Immature natural killer cell (primary cell): ENCODE measurements around the gene CECR2. TPM values are rescaled to one million over a fixed set of nuclear protein-coding genes. Genes with fewer than 3 reads are reported as not detected.
"Not testable (repeated sequence)": the region's sequence is repeated elsewhere in the genome, so short reads cannot be mapped to it uniquely, and the experiment has no call there.

Experiments used
- DNase-seq, 3 donors: peaks; one replicate each; pipeline ENCODE4 v3.0.0; 2022; ENCODE audit warnings: mixed read lengths in 1 of 3
- H3K27ac Mint-ChIP-seq, 6 donors: one replicate each; pipeline ENCODE4 v1.8.0; 2020; ENCODE audit warnings: mixed read lengths in 6 of 6, mild to moderate bottlenecking in 5 of 6, inconsistent platforms in 4 of 6, moderate library complexity in 3 of 6
- H3K27me3 Mint-ChIP-seq, 3 donors: one replicate each; pipeline ENCODE4 v1.8.0; 2020 to 2021; ENCODE audit warnings: low read depth in 3 of 3, mild to moderate bottlenecking in 3 of 3, mixed read lengths in 3 of 3, moderate library complexity in 3 of 3, inconsistent platforms in 1 of 3
- H3K36me3 Mint-ChIP-seq, 3 donors: one replicate each; pipeline ENCODE4 v1.8.0; 2020; ENCODE audit warnings: mixed read lengths in 3 of 3, inconsistent platforms in 2 of 3, mild to moderate bottlenecking in 2 of 3
- H3K4me1 Mint-ChIP-seq, 2 donors: one replicate each; pipeline ENCODE4 v1.8.0; 2020; ENCODE audit warnings: inconsistent platforms in 2 of 2, mild to moderate bottlenecking in 2 of 2, mixed read lengths in 2 of 2, moderate library complexity in 1 of 2
- H3K4me3 Mint-ChIP-seq, 5 donors: one replicate each; pipeline ENCODE4 v1.8.0; 2020; ENCODE audit warnings: mild to moderate bottlenecking in 5 of 5, mixed read lengths in 5 of 5, inconsistent platforms in 3 of 5, moderate library complexity in 3 of 5
- H3K9me3 Mint-ChIP-seq, 6 donors: one replicate each; pipeline ENCODE4 v1.8.0; 2020; ENCODE audit warnings: mild to moderate bottlenecking in 6 of 6, mixed read lengths in 6 of 6, inconsistent platforms in 4 of 6, moderate library complexity in 3 of 6
- polyA plus RNA-seq, 3 donors: library from polyadenylated mRNA; unstranded; fragments of 300-500 nt; fragmentation: Illumina TruSeq; gene quantifications; one replicate each; pipeline ENCODE4 v1.2.3, GENCODE V29; 2021

The CECR2 gene
- polyA plus RNA-seq, 3 donors from 2014 or later, result not detected

GRCh38 chr22:17496841-17497240, 127.6 kb downstream of the CECR2 start:
- no peaks in the 10 kb centered on the region for H3K4me1 Mint-ChIP-seq
- H3K9me3 Mint-ChIP-seq, result no peaks in the 10 kb centered on the region
- H3K27me3 Mint-ChIP-seq, result peaks cover 2 to 3% (median 2%) of the 10 kb centered on the region in 3 donors
- DNase-seq, result no peak
- no peaks in the 10 kb centered on the region for H3K36me3 Mint-ChIP-seq
- no peak overlapping the region for H3K27ac Mint-ChIP-seq
- H3K4me3 Mint-ChIP-seq, result no peak overlapping the region

- Mint-ChIP-seq H3K4me3 (no peak overlapping the region), H3K9me3 (no peaks in the 10 kb centered on the region), H3K36me3 (no peaks in the 10 kb centered on the region), H3K27me3 (peaks cover 3 to 7% (median 4%) of the 10 kb centered on the region in 3 donors), H3K4me1 (no peaks in the 10 kb centered on the region), H3K27ac (no peak overlapping the region)
- peak; percentile 13 to 47 (median 32) for DNase-seq
Observed at GRCh38 chr22:17501679-17502285, 132.5 kb downstream of the CECR2 start.

- Mint-ChIP-seq H3K4me1 (no peaks in the 10 kb centered on the region), H3K4me3 (no peak overlapping the region), H3K36me3 (no peaks in the 10 kb centered on the region), H3K9me3 (no peaks in the 10 kb centered on the region), H3K27me3 (peaks cover 2 to 10% (median 6%) of the 10 kb centered on the region in 3 donors), H3K27ac (no peak overlapping the region)
- no peak for DNase-seq
Observed at GRCh38 chr22:17508110-17508509, 138.8 kb downstream of the CECR2 start.

DNA sequence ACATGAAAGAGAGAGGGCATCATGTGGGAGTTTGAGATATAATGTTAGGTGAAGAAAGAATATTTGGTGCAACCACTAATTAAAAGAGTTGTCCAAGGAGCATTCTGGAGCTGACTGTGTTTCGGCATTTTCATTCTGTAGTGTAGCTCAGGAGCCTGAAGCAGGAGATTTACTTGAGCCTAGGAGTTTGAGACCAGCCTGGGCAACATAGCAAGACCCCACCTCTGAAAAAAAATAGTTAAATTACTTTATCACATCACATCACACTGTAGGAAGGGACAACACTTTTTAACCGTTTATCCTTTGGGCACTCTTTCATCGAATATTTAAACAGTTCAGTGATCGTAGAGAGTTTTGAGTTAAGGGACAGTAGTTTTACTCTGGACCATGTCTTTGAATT, 143.7 kb downstream of the CECR2 start:
- Mint-ChIP-seq H3K4me3 (no peak overlapping the region), H3K27ac (no peak overlapping the region), H3K27me3 (peaks cover 4 to 7% (median 5%) of the 10 kb centered on the region in 3 donors), H3K9me3 (no peaks in the 10 kb centered on the region), H3K36me3 (no peaks in the 10 kb centered on the region), H3K4me1 (no peaks in the 10 kb centered on the region)
- DNase-seq, result no peak

- H3K4me3 Mint-ChIP-seq, result no peak overlapping the region
Observed at GRCh38 chr22:17513612-17514011, 144.4 kb downstream of the CECR2 start.

DNA sequence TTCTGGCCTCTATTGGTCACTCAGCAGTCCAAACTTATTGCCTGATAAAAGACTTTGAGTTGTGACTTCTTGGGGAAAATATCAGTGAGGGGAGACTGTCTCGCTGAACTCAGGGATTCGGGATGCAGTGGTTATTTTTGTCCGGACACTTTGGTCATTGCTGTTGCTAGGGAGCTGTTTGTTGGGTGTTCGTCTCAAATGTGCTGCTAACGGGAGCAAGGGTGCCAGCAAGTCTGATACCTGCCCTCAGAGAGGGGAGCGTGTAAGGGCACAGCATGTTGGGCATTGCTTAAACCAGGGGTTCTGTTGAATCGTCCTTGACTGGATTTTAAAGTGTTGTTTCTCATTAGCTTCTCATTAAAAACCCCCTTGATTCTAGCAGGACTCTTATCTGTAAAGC, 144.8 kb downstream of the CECR2 start:
- DNase-seq, result no peak
- Mint-ChIP-seq H3K27me3 (peaks cover 4 to 7% (median 6%) of the 10 kb centered on the region in 3 donors), H3K4me3 (no peak overlapping the region), H3K9me3 (no peaks in the 10 kb centered on the region), H3K27ac (no peak overlapping the region), H3K36me3 (no peaks in the 10 kb centered on the region), H3K4me1 (no peaks in the 10 kb centered on the region)

More at GRCh38 chr22:17513612-17514011, 144.4 kb downstream of the CECR2 start:
- Mint-ChIP-seq H3K27ac (no peak overlapping the region), H3K4me1 (no peaks in the 10 kb centered on the region), H3K9me3 (no peaks in the 10 kb centered on the region), H3K36me3 (no peaks in the 10 kb centered on the region), H3K27me3 (peaks cover 4 to 7% (median 6%) of the 10 kb centered on the region in 3 donors)
- DNase-seq, result no peak

DNA sequence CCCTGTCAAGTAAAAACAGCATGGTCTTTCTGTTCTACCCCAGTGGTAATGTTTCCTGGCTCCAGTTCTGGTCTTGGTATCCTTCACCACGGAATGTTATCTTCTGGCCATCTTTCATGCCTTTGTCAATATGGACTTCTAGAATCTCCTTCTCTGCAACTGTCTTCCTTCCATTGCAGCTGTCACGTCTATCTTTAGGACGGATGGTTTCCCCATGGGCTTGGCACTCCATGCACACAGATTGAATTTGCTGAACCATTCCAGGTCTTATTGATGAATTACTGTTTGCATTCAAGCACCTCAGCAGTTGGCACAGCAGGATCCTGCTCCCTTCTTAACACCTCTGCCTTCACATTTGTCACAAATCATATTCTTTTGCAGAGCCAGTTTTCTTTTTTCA, 149.1 kb downstream of the CECR2 start:
- Mint-ChIP-seq H3K36me3 (no peaks in the 10 kb centered on the region), H3K27me3 (peaks cover 5 to 8% (median 6%) of the 10 kb centered on the region in 3 donors), H3K4me3 (no peak overlapping the region), H3K4me1 (no peaks in the 10 kb centered on the region), H3K9me3 (no peaks in the 10 kb centered on the region), H3K27ac (no peak overlapping the region)
- no peak for DNase-seq

- H3K27me3 Mint-ChIP-seq, H3K4me1 Mint-ChIP-seq, DNase-seq, H3K4me3 Mint-ChIP-seq, H3K9me3 Mint-ChIP-seq, H3K36me3 Mint-ChIP-seq, H3K27ac Mint-ChIP-seq: not testable (repeated sequence)
Observed at GRCh38 chr22:17521971-17522370, 152.7 kb downstream of the CECR2 start.

- Mint-ChIP-seq H3K36me3 (no peaks in the 10 kb centered on the region), H3K4me1 (no peaks in the 10 kb centered on the region), H3K4me3 (no peak overlapping the region), H3K27ac (no peak overlapping the region), H3K9me3 (no peaks in the 10 kb centered on the region), H3K27me3 (peaks cover 1 to 11% (median 3%) of the 10 kb centered on the region in 3 donors)
- no peak for DNase-seq
Observed at GRCh38 chr22:17523925-17524324, 154.7 kb downstream of the CECR2 start.

DNA sequence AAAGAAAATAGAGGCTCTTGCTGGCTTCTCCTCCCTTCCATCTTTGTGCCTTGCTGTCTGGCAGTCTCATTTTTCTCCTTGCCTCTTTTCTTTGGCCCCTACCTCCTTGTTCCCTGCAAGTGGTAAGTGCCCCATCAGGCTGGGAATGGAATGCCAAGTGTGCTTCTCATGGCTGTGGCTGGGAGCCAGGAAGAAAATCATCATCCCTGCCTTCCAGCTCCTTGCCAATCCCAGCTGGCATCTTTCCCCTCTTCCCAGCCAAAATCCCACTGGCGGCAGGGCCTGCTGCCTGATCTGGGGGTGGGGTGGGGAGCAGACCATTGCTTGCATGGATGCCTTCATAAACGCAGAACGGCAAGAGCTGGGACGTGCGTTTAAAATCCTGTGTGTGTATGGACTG, 167.0 kb downstream of the CECR2 start:
- Mint-ChIP-seq H3K27ac (no peak overlapping the region), H3K4me3 (no peak overlapping the region), H3K9me3 (no peaks in the 10 kb centered on the region), H3K4me1 (no peaks in the 10 kb centered on the region), H3K27me3 (peaks cover 0 to 7% (median 4%) of the 10 kb centered on the region in 3 donors), H3K36me3 (no peaks in the 10 kb centered on the region)
- no peak for DNase-seq

DNA sequence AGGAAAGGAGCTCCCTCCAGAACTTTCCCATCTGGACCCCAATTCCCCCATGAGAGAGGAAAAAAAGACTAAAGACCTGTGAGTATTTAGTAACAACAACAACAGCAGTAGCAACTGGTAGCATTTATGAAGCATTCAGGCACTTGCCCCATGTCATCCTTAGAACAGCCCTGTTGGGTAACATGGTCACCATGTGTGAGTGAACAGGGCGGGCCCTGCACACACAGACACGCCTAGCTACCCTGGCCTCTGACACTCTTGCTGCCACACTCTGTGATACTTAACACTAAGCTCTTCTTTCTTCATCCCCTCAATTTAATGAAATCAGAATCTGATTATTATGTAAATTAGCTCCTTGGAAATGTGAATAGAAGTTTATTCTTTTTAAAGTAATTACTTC, 167.9 kb downstream of the CECR2 start:
- no peak overlapping the region for H3K4me3 Mint-ChIP-seq
- no peaks in the 10 kb centered on the region for H3K4me1 Mint-ChIP-seq
- no peaks in the 10 kb centered on the region for H3K36me3 Mint-ChIP-seq
- DNase-seq, result no peak
- H3K9me3 Mint-ChIP-seq, result no peaks in the 10 kb centered on the region
- H3K27me3 Mint-ChIP-seq, result peaks cover 0 to 7% (median 4%) of the 10 kb centered on the region in 3 donors
- no peak overlapping the region for H3K27ac Mint-ChIP-seq

DNA sequence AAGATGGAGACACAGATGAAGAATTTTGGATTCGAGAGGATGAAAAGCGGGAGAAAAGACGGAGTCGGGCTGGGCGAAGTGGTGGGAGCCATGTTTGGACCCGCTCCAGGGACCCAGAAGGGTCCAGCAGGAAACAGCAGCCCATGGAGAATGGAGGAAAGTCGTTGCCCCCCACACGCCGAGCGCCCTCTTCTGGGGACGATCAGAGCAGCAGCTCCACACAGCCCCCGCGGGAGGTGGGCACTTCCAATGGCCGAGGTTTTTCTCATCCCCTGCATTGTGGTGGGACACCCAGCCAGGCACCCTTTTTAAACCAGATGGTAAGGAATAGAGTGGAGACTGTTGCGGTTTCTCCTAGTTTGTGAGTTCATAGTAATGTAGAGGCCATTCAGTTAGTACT, 171.2 kb downstream of the CECR2 start:
- Mint-ChIP-seq H3K4me3 (no peak overlapping the region), H3K4me1 (no peaks in the 10 kb centered on the region), H3K27ac (no peak overlapping the region), H3K36me3 (no peaks in the 10 kb centered on the region), H3K27me3 (peaks cover 0 to 4% (median 3%) of the 10 kb centered on the region in 3 donors), H3K9me3 (no peaks in the 10 kb centered on the region)
- DNase-seq, result no peak

- Mint-ChIP-seq H3K9me3 (no peaks in the 10 kb centered on the region), H3K27ac (no peak overlapping the region), H3K4me3 (no peak overlapping the region), H3K27me3 (peaks cover 0 to 4% (median 3%) of the 10 kb centered on the region in 3 donors), H3K36me3 (no peaks in the 10 kb centered on the region), H3K4me1 (no peaks in the 10 kb centered on the region)
- DNase-seq, result no peak
Observed at GRCh38 chr22:17541476-17541875, 172.2 kb downstream of the CECR2 start.

GRCh38 chr22:17542452-17542851, 173.2 kb downstream of the CECR2 start:
- no peak overlapping the region for H3K27ac Mint-ChIP-seq
- H3K9me3 Mint-ChIP-seq, result no peaks in the 10 kb centered on the region
- no peak for DNase-seq
- no peak overlapping the region for H3K4me3 Mint-ChIP-seq
- H3K27me3 Mint-ChIP-seq, result peaks cover 0 to 4% (median 3%) of the 10 kb centered on the region in 3 donors
- no peaks in the 10 kb centered on the region for H3K36me3 Mint-ChIP-seq
- no peaks in the 10 kb centered on the region for H3K4me1 Mint-ChIP-seq
